Peyer's patch (tissue), 4 donors: ENCODE data around the gene MRC2. TPM values are rescaled to one million over a fixed set of nuclear protein-coding genes. Genes with fewer than 3 reads are reported as not detected.

Source experiments
- DNase-seq, 3 donors: peaks; one replicate each; pipeline ENCODE4 v3.0.0-alpha.2; 2017 to 2019
- H3K27ac ChIP-seq, 4 donors: fragments of 200-600 bp; sonication (generic); one replicate each; pipeline ENCODE4 v1.5.1; 2016 to 2019
- H3K27me3 ChIP-seq, 2 donors: fragments of 200-600 bp; sonication (generic); one replicate each; pipeline ENCODE4 v1.5.1; 2019
- H3K36me3 ChIP-seq, 3 donors: fragments of 200-600 bp; sonication (generic); one replicate each; pipeline ENCODE4 v1.5.1; 2016 to 2019
- H3K4me1 ChIP-seq, 4 donors: fragments of 200-600 bp; sonication (generic); one replicate each; pipeline ENCODE4 v1.5.1; 2016 to 2019
- H3K4me3 ChIP-seq, 4 donors: fragments of 200-600 bp; sonication (generic); 1 replicate in 3 of 4; 2 replicates in 1 of 4; pipeline ENCODE4 v1.5.1; 2016 to 2019; ENCODE audit warnings: mild to moderate bottlenecking in 1 of 4
- H3K9me3 ChIP-seq, 4 donors: fragments of 200-600 bp; sonication (generic); one replicate each; pipeline ENCODE4 v1.5.1; 2016 to 2019; ENCODE audit warnings: mild to moderate bottlenecking in 1 of 4
- POLR2A ChIP-seq, 2 donors: fragments of 450-650 bp; IDR thresholded peaks; one replicate each; pipeline ENCODE4 v1.5.1; 2017; ENCODE audit warnings: antibody characterized with exemption in 2 of 2, mild to moderate bottlenecking in 2 of 2, moderate library complexity in 2 of 2
- total RNA-seq, 4 donors: library from RNA; depleted of rRNA; stranded (reverse); fragments of >200 nt; gene quantifications; one replicate each; pipeline ENCODE4 v1.1.0, GENCODE V29; 2016
- TF ChIP-seq, protein P1 (sequence below), 6 experiments: fragments of 450-650 bp in 4 of 6; fragments of 200-600 bp in 2 of 6; sonication (generic) in 1 of 6; IDR thresholded peaks; one replicate each; pipeline ENCODE4 v1.5.1; 2017 to 2019; ENCODE audit warnings: antibody characterized with exemption in 6 of 6, mild to moderate bottlenecking in 3 of 6, moderate library complexity in 1 of 6

Gene MRC2
- total RNA-seq, 4 donors from 2014 or later = 9.0 to 33.8 (median 14.6) TPM

DNA sequence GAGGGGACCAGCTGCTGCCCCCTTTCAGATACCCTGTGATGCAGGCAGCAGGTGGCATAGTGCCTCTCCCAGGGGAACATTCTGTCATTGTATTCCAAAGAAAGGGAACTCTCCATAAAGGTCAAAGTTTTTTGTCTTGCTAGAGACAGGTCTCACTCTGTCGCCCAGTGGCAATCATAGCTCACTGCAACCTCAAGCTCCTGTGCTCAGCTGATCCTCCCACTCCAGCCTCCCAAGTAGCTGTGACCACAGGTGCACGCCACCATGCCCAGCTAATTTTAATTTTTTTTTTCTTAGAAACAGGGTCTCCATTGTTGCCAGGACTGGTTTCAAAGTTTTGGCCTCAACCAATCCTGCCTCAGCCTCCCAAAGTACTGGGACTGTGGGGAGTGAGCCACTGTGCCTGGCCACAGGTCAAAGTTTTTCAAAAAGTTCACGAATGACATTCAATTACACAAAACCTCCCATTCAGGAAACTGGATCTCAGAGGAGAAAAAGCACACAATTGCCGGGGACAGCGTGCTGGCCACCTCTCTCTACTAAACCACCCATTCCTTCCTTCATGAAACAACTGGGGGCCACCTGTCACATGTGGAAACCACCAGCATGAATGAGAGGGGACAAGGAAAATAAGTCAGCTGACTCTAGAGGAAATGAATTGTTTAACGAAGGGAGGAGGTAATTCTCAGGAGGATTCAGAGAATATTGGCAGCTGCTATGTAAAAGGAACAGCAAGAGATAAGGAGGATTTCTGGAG is 100.6 kb downstream of the MRC2 start:
- no peak for TF ChIP-seq POLR2A (IDR thresholded peaks at IDR 0.05)
- TF ChIP-seq, protein P1, sequence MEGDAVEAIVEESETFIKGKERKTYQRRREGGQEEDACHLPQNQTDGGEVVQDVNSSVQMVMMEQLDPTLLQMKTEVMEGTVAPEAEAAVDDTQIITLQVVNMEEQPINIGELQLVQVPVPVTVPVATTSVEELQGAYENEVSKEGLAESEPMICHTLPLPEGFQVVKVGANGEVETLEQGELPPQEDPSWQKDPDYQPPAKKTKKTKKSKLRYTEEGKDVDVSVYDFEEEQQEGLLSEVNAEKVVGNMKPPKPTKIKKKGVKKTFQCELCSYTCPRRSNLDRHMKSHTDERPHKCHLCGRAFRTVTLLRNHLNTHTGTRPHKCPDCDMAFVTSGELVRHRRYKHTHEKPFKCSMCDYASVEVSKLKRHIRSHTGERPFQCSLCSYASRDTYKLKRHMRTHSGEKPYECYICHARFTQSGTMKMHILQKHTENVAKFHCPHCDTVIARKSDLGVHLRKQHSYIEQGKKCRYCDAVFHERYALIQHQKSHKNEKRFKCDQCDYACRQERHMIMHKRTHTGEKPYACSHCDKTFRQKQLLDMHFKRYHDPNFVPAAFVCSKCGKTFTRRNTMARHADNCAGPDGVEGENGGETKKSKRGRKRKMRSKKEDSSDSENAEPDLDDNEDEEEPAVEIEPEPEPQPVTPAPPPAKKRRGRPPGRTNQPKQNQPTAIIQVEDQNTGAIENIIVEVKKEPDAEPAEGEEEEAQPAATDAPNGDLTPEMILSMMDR (IDR thresholded peaks at IDR 0.05) = no peak
- H3K36me3 ChIP-seq = no peaks in the 10 kb centered on the region
- DNase-seq = peak in 1 of 3 donors; percentile 6

DNA sequence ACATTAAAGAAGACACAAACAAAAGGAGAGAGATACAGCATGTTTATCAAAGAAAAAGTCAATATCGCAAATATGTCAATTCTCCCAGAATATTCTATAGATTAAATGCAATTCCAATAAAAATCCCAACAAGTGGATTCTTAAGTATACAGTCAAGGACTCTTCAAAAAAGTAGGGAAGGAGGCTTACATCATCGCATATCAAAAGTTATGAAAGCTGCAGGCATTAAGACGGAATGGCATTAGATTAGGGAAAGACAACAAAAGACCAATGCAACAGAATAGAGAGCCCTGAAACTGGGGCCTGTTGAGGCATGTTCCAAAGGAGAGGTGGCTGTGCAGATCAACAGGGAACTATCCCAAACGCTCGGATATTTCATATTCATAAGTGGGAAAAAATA is 104.7 kb downstream of the MRC2 start:
- peak in 1 of 3 donors; percentile 2 for DNase-seq
- TF ChIP-seq POLR2A (IDR thresholded peaks at IDR 0.05) = no peak
- TF ChIP-seq, protein P1 (IDR thresholded peaks at IDR 0.05) = no peak
- H3K27ac ChIP-seq = no peak overlapping the region
- no peaks in the 10 kb centered on the region for H3K4me1 ChIP-seq
- H3K9me3 ChIP-seq = peaks cover 0 to 3% (median 0%) of the 10 kb centered on the region in 4 donors
- no peaks in the 10 kb centered on the region for H3K27me3 ChIP-seq
- no peak overlapping the region for H3K4me3 ChIP-seq
- H3K36me3 ChIP-seq = no peaks in the 10 kb centered on the region

More for the DNA sequence above, 100.6 kb downstream of the MRC2 start:
- H3K27ac ChIP-seq = no peak overlapping the region
- peaks cover 0 to 3% (median 0%) of the 10 kb centered on the region in 4 donors for H3K9me3 ChIP-seq
- H3K27me3 ChIP-seq = no peaks in the 10 kb centered on the region
- no peak overlapping the region for H3K4me3 ChIP-seq
- H3K4me1 ChIP-seq = no peaks in the 10 kb centered on the region

DNA sequence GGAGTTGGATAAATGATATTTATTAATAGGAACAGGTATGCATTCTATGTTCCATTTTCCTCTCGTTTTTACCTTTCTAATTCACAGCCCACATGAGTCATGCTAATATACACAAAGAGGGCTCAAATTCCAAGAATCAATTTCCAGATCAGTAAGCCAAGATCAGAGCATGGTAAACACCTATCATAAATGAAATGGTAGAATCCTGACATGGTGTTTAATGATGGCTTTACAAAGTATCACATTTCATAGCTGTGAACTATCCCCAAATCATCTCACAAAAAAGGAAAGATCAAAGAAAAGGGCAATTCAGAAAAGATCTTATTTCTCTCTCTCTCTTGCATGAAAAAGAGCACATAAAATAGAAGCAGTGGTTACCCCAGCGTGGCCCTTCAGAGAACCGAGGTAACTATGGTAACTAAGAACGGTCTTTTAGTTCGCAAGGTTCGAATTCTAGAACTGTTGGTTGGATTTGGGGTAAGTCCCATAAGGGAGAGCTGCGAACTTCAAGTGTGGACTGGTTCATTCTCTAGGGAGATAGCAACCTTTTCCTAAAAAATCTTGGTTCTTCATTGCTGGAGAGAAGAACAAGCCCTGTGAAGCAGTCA is 107.7 kb downstream of the MRC2 start:
- no peaks in the 10 kb centered on the region for H3K36me3 ChIP-seq
- no peak overlapping the region for H3K27ac ChIP-seq
- H3K9me3 ChIP-seq = no peaks in the 10 kb centered on the region
- H3K27me3 ChIP-seq = no peaks in the 10 kb centered on the region
- H3K4me1 ChIP-seq = no peaks in the 10 kb centered on the region
- no peak overlapping the region for H3K4me3 ChIP-seq
- TF ChIP-seq POLR2A (IDR thresholded peaks at IDR 0.05) = no peak
- TF ChIP-seq, protein P1 (IDR thresholded peaks at IDR 0.05) = no peak
- no peak for DNase-seq

DNA sequence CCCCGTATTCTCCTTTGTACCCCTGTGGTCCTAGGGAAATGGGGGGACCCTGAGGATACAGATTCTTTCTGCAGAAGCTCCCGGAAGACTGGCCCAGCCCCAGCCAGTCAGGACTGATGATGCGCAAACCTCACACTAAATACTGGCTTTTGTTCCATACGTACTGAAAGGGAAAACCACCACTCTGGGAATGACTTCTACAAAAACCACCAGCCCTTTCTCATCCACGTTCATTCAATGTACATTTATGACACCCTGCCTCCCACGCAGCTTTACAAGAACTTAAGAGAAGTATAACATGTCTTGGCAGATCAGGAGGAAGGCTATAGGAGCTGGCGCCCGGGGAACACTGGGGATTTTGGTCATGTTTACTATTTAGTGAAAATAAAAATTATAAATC is 110.0 kb downstream of the MRC2 start:
- no peak overlapping the region for H3K4me3 ChIP-seq
- H3K27me3 ChIP-seq = no peaks in the 10 kb centered on the region
- H3K9me3 ChIP-seq = no peaks in the 10 kb centered on the region
- H3K36me3 ChIP-seq = no peaks in the 10 kb centered on the region
- TF ChIP-seq POLR2A (IDR thresholded peaks at IDR 0.05) = no peak
- TF ChIP-seq, protein P1 (IDR thresholded peaks at IDR 0.05) = no peak
- no peak for DNase-seq
- no peak overlapping the region for H3K27ac ChIP-seq
- H3K4me1 ChIP-seq = no peaks in the 10 kb centered on the region

DNA sequence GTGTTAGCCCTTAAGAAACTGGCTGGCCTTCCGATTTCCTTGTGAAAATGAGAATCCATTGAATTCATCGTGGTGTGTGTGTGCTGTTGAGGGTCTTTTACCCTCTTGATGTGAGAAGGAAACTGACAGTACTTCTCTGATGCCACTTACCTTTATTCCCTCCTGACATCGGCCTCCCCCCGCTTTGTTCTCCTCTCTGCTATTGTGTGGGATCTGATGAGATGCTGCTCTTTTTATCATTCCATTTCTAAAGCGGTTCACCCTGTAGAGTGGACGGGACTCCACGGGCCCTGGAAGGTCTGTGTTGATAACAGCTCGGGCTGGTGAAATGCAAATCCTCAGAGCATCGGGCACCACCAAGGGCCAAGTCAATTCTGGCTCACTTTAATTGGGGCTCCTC is 110.8 kb downstream of the MRC2 start:
- Histone ChIP-seq H3K4me3 (no peak overlapping the region), H3K27me3 (no peaks in the 10 kb centered on the region), H3K9me3 (no peaks in the 10 kb centered on the region), H3K4me1 (no peaks in the 10 kb centered on the region), H3K27ac (no peak overlapping the region), H3K36me3 (no peaks in the 10 kb centered on the region)
- no peak for DNase-seq
- TF ChIP-seq POLR2A (IDR thresholded peaks at IDR 0.05) = no peak
- TF ChIP-seq, protein P1 (IDR thresholded peaks at IDR 0.05) = no peak
